Activated CD8-positive, alpha-beta memory T cell treated with anti-CD3 and anti-CD28 coated beads for 1 hour (primary cell): ENCODE results near the gene GAS2L2.
"Not testable (repeated sequence)": the region's sequence is repeated elsewhere in the genome, so short reads cannot be mapped to it uniquely, and the experiment has no call there.

Experiments used
- DNase-seq, 2 donors: peaks; one replicate each; pipeline ENCODE4 v3.0.0-alpha.2; 2020; ENCODE audit warnings: low read depth in 1 of 2; ENCODE audit errors: extremely low read depth in 1 of 2

The GAS2L2 gene

DNA sequence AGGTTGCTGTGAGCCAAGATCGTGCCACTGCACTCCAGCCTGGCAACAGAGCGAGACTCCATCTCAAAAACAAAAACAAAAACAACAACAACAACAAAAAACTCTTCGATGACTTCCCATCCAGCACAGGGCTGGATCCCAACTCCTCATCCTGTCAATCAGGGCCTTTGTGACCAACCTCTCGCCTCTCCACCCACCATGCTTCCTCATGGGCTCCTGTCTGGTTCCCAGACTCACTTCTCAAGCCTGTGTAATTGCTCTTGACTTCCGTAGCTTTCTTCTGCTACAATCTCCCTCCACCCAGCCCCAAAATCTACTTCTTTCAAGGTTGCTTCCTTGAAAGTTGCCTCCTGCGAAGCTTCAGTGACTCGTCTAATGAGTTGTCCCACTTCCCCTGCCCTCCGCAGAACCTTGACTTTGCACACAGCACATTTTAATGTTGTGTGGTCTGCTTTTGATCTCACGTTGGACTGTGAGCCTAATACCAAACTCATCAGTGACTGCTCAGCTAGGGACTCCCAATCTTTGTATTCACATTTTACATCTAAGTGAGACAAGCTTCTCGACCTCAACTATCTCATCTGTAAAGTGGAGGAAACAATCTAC, 22.5 kb downstream of the GAS2L2 start:
- DNase-seq = no peak

DNA sequence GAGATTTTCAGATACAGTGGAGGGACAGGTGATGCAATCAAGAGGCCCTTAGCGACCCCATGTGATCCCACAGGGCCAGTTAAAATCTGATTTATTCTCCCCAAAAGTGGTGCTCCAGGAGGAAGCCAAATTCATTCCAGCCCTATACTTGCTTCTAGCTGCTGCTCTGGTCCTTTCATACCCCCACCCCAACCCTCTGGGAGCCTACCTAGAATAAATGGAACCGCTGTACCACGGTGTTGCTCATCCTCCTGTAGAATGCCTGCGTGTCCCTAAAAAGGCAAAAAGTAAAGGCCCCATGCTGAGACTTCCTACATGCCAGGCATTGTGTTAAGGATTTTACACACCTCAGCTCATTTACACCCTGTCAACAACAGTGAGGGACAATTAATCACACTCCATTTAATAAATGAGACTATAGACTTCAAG, 23.6 kb downstream of the GAS2L2 start:
- DNase-seq = no peak

GRCh38 chr17:35728551-35728950, 24.5 kb downstream of the GAS2L2 start:
- DNase-seq = no peak

- no peak for DNase-seq
Measured at GRCh38 chr17:35727635-35728034, 25.4 kb downstream of the GAS2L2 start.

GRCh38 chr17:35726953-35727460, 26.0 kb downstream of the GAS2L2 start:
- DNase-seq = no peak

- DNase-seq = no peak
Measured at GRCh38 chr17:35726127-35726952, 26.7 kb downstream of the GAS2L2 start.

- DNase-seq = no peak
Measured at GRCh38 chr17:35725802-35726126, 27.3 kb downstream of the GAS2L2 start.

DNA sequence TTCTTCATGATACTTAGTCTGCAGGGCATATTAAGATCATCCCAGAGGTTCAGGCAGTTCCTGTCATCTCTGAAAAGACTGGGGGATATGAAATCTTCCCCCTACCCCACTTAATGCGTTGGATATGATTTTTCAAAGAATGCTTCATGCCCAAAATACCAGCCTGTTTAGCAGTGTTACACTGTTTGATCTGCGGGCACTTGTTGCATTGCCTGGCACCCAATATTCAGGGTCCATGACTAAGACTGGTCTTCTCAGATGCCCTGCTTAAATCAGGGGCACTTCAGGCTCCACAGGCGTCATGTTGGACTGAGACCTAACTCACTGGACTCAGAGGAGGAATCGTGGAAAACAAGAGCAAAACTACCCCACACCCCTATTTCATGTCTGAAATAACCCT, 28.0 kb downstream of the GAS2L2 start:
- no peak for DNase-seq

GRCh38 chr17:35723735-35724134, 29.3 kb downstream of the GAS2L2 start:
- no peak for DNase-seq

GRCh38 chr17:35717475-35717874, 35.6 kb downstream of the GAS2L2 start:
- DNase-seq = no peak

DNA sequence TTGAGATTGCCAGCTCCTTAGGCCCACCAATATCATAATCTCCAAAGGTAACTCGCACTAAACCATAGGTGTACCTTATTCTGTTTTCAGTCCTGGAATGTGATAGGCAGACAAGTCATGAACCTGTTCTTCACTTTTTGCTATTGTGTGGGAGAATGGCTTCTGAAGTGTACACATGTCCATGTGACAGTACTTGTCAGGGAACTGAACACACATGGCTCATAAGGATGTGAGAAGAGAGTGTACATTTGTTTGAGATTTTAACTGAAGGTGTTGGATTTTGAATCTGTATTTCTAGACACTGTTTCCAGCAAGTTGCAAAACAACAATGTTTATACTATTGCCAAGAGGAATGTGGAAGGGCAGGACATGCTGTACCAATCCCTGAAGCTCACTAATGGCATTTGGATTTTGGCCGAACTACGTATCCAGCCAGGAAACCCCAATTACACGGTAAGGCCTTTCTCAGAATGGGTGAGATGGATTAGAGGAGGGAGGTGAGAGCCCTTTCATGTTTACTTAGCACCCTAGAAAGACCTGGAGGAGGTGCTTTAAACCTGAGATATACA, 36.1 kb downstream of the GAS2L2 start:
- no peak for DNase-seq

- DNase-seq = no peak
Measured at GRCh38 chr17:35716173-35716572, 36.9 kb downstream of the GAS2L2 start.

- no peak for DNase-seq
Measured at GRCh38 chr17:35715416-35715815, 37.6 kb downstream of the GAS2L2 start.

GRCh38 chr17:35714988-35715387, 38.1 kb downstream of the GAS2L2 start:
- DNase-seq = no peak

- DNase-seq = no peak
Measured at GRCh38 chr17:35713069-35713728, 39.8 kb downstream of the GAS2L2 start.

- DNase-seq = no peak
Measured at GRCh38 chr17:35710950-35711349, 42.1 kb downstream of the GAS2L2 start.

DNA sequence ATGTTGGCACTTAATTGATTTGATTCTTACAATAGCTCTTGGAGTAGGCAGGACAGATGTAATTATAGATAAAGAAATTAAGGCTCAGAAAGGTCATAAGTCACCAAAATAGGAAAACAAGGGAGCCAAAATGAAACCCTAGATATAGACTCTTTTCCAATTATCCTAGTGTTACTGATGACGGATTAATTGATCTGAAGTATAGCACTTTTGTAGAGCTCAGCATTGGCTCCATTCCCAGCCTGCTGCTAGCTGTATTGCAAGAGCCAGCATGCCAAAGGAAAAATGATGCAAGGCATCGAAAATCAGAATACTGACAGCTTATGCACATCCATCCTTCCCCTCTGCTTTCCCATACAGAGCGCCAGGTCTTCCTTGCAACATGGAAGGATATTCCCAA, 43.2 kb downstream of the GAS2L2 start:
- DNase-seq = no peak

DNA sequence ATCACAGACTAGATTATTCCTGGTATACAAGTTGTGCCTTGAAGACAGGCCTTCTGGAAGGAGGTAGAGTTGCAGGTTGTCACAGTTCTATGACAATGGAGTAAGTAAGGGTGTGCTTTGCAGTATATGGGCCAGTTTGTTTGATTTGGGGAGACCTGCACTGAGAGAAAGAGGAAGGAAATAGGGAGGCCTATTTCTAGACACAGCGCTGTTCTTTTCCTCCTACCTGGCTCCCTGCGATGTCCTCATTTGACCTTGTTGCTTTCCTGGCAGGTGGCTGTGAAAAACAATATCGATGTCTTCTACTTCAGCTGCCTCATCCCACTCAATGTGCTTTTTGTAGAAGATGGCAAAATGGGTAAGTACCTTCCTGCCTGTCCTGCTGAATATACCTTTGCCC, 44.1 kb downstream of the GAS2L2 start:
- no peak for DNase-seq

DNA sequence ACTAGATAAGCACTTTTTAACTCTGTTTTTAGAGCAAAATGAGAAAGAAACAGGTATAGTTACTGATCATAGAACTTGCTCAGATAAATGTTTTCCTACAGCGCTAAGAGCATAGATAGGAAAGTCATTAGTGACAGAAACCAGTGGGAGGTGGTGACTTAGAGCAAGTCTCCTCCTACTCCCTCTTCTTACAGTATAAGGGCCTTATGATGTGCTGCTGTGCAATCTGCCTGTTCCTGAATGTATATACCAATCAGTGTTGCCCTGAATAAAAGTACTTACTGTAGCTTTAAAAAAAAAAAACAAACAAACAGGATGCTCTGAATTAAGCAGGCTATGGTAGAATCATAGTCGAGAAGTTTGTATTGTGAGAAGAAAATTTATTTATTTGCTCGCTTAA, 44.9 kb downstream of the GAS2L2 start:
- DNase-seq = no peak

DNA sequence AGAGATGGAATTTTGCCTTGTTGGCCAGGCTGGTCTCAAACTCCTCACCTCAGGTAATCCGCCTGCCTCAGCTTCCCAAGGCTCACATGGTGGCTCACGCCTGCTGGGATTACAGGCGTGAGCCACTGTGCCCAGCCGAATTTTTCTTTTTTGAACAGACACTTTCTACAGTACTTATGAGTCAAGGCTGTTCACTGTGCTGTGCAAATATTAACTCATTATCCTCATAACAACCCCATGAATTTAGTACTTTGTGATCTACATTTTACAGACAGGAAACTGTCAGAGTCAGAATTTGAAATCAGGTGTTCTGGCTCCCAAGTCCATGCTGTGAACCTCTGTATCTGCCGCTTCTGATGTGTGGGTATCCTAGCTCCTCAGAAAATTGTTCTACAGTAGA, 47.3 kb downstream of the GAS2L2 start:
- DNase-seq = no peak

GRCh38 chr17:35705230-35705629, 47.8 kb downstream of the GAS2L2 start:
- no peak for DNase-seq

- not testable (repeated sequence) for DNase-seq
Measured at GRCh38 chr17:35703308-35703707, 49.7 kb downstream of the GAS2L2 start.
